ENCODE results near the gene MYH16. TPM values are rescaled to one million over a fixed set of nuclear protein-coding genes. Genes with fewer than 3 reads are reported as not detected.

Gene MYH16
- total RNA-seq, 1 experiment from 2014 or later, result 0.57 TPM

DNA sequence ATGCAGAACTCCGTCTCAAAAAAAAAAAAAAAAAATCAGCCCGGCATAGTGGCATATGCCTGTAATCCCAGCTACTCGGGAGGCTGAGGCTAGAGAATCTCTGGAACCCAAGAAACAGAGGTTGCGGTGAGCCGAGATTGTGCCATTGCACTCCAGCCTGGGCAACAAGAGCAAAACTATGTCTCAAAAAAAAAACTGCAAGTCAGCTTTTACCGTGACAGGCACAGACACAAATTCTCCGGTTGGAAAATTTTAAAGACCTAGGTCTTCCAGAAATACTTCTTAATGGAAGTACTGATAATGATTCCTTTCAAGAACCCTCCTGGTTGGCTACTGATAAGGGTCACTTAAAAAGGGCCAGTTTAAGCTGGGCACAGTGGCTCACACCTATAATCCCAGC lies 82.5 kb downstream of the MYH16 start:
- no TSS peak for BruUV-seq (replicated peaks)
- no peak overlapping the region for H3K4me3 ChIP-seq (replicated peaks in 1 of 2; ENCODE audit: low read depth in 1 of 2, low read length in 2 of 2)
- no peaks in the 10 kb centered on the region for H3K27me3 ChIP-seq (ENCODE audit: insufficient read depth, low read length)
- H3K4me2 ChIP-seq (ENCODE audit: low read length), result no peak overlapping the region
- peaks cover 30 to 33% of the 10 kb centered on the region in 2 experiments; a peak in 3 of 4 replicates for H3K36me3 ChIP-seq (ENCODE audit: control insufficient read depth in 1 of 2, insufficient read depth in 2 of 2, low read length in 2 of 2)
- no peaks in the 10 kb centered on the region for H4K20me1 ChIP-seq (ENCODE audit: insufficient read depth)
- H2AFZ ChIP-seq (ENCODE audit: low read depth, low read length, poor library complexity, severe bottlenecking), result no peak overlapping the region
- TF ChIP-seq, protein P1, sequence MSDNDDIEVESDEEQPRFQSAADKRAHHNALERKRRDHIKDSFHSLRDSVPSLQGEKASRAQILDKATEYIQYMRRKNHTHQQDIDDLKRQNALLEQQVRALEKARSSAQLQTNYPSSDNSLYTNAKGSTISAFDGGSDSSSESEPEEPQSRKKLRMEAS (IDR thresholded peaks at IDR 0.05), result no peak
- no peak for TF ChIP-seq EZH2phosphoT487 (IDR thresholded peaks at IDR 0.05; ENCODE audit: borderline replicate concordance)
- TF ChIP-seq FOSL1 (IDR thresholded peaks at IDR 0.05; ENCODE audit: low read depth), result no peak
- no peak for TF ChIP-seq CBX3 (IDR thresholded peaks at IDR 0.05; ENCODE audit: low read depth)
- no peak for TF ChIP-seq SRF (IDR thresholded peaks at IDR 0.05; ENCODE audit: low read depth)
- no peak for TF ChIP-seq TCF7L2 (IDR thresholded peaks at IDR 0.05; ENCODE audit: borderline replicate concordance, extremely low read depth, insufficient read depth, insufficient read length)
- TF ChIP-seq, protein P2, sequence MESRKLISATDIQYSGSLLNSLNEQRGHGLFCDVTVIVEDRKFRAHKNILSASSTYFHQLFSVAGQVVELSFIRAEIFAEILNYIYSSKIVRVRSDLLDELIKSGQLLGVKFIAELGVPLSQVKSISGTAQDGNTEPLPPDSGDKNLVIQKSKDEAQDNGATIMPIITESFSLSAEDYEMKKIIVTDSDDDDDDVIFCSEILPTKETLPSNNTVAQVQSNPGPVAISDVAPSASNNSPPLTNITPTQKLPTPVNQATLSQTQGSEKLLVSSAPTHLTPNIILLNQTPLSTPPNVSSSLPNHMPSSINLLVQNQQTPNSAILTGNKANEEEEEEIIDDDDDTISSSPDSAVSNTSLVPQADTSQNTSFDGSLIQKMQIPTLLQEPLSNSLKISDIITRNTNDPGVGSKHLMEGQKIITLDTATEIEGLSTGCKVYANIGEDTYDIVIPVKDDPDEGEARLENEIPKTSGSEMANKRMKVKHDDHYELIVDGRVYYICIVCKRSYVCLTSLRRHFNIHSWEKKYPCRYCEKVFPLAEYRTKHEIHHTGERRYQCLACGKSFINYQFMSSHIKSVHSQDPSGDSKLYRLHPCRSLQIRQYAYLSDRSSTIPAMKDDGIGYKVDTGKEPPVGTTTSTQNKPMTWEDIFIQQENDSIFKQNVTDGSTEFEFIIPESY (IDR thresholded peaks at IDR 0.05; ENCODE audit: extremely low read depth, insufficient replicate concordance, low read length), result no peak
- TF ChIP-seq JUND (IDR thresholded peaks at IDR 0.05), result no peak
- no peak for TF ChIP-seq ZNF274 (IDR thresholded peaks at IDR 0.05; ENCODE audit: low read depth, low read length)
- TF ChIP-seq, protein P3, sequence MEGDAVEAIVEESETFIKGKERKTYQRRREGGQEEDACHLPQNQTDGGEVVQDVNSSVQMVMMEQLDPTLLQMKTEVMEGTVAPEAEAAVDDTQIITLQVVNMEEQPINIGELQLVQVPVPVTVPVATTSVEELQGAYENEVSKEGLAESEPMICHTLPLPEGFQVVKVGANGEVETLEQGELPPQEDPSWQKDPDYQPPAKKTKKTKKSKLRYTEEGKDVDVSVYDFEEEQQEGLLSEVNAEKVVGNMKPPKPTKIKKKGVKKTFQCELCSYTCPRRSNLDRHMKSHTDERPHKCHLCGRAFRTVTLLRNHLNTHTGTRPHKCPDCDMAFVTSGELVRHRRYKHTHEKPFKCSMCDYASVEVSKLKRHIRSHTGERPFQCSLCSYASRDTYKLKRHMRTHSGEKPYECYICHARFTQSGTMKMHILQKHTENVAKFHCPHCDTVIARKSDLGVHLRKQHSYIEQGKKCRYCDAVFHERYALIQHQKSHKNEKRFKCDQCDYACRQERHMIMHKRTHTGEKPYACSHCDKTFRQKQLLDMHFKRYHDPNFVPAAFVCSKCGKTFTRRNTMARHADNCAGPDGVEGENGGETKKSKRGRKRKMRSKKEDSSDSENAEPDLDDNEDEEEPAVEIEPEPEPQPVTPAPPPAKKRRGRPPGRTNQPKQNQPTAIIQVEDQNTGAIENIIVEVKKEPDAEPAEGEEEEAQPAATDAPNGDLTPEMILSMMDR (IDR thresholded peaks at IDR 0.05 in 2 of 3, conservative IDR thresholded peaks at IDR 0.05 in 1 of 3; ENCODE audit: borderline replicate concordance in 1 of 3, insufficient read depth in 1 of 3, low read depth in 2 of 3, low read length in 2 of 3), result no peak
- TF ChIP-seq SIN3A (IDR thresholded peaks at IDR 0.05; ENCODE audit: low read depth), result no peak
- TF ChIP-seq, protein P4, sequence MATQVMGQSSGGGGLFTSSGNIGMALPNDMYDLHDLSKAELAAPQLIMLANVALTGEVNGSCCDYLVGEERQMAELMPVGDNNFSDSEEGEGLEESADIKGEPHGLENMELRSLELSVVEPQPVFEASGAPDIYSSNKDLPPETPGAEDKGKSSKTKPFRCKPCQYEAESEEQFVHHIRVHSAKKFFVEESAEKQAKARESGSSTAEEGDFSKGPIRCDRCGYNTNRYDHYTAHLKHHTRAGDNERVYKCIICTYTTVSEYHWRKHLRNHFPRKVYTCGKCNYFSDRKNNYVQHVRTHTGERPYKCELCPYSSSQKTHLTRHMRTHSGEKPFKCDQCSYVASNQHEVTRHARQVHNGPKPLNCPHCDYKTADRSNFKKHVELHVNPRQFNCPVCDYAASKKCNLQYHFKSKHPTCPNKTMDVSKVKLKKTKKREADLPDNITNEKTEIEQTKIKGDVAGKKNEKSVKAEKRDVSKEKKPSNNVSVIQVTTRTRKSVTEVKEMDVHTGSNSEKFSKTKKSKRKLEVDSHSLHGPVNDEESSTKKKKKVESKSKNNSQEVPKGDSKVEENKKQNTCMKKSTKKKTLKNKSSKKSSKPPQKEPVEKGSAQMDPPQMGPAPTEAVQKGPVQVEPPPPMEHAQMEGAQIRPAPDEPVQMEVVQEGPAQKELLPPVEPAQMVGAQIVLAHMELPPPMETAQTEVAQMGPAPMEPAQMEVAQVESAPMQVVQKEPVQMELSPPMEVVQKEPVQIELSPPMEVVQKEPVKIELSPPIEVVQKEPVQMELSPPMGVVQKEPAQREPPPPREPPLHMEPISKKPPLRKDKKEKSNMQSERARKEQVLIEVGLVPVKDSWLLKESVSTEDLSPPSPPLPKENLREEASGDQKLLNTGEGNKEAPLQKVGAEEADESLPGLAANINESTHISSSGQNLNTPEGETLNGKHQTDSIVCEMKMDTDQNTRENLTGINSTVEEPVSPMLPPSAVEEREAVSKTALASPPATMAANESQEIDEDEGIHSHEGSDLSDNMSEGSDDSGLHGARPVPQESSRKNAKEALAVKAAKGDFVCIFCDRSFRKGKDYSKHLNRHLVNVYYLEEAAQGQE (IDR thresholded peaks at IDR 0.05; ENCODE audit: low read depth), result no peak
- no peak for TF ChIP-seq POLR2AphosphoS5 (IDR thresholded peaks at IDR 0.05; ENCODE audit: low read depth, low read length)
- no peak overlapping the region for H3K9ac ChIP-seq (ENCODE audit: low read length)
- DNase-seq (ENCODE audit: low read depth, low spot score) (no peak), ATAC-seq (no peak)
- no peaks in the 10 kb centered on the region for H3K9me3 ChIP-seq (ENCODE audit: control insufficient read depth in 1 of 2, insufficient read depth in 1 of 2, low read depth in 1 of 2, low read length in 2 of 2)
- H3K4me1 ChIP-seq (ENCODE audit: control insufficient read depth in 1 of 2, insufficient read depth in 2 of 2, low read length in 2 of 2), result no peaks in the 10 kb centered on the region
- H3K27ac ChIP-seq (ENCODE audit: low read depth, low read length), result no peak overlapping the region
- RAD21 ChIA-PET (ENCODE audit: low non-redundant PET in 1 of 2, low total read pairs in 2 of 2, uncharacterized antibody in 2 of 2, unreplicated experiment in 2 of 2), result no interaction called here
- intact Hi-C loops (cut with micrococcal nuclease), result no loop called here
- H3K79me2 ChIP-seq (ENCODE audit: insufficient read depth, low read length), result no peaks in the 10 kb centered on the region
- POLR2A ChIA-PET, result no interaction called here
- CTCF ChIA-PET, result no interaction called here
- H3K9me2 ChIP-seq (ENCODE audit: insufficient read depth), result no peaks in the 10 kb centered on the region

Measured in HCT116 (cell line).